ENCODE results near the gene DOCK4.

- no peak for TF ChIP-seq CTCF (IDR thresholded peaks at IDR 0.05; ENCODE audit: control extremely low read depth in 1 of 3, insufficient read depth in 1 of 3, low read depth in 1 of 3, low read length in 3 of 3)
- no peak for TF ChIP-seq MAX (IDR thresholded peaks at IDR 0.05)
- no peak for TF ChIP-seq EZH2 (IDR thresholded peaks at IDR 0.05; ENCODE audit: low read depth, low read length, severe bottlenecking)
- TF ChIP-seq CHD1 (IDR thresholded peaks at IDR 0.05; ENCODE audit: low read depth, low read length): no peak
- no peak for TF ChIP-seq TCF12 (IDR thresholded peaks at IDR 0.05; ENCODE audit: low read depth, low read length)
- no peak for TF ChIP-seq POLR2A (IDR thresholded peaks at IDR 0.05; ENCODE audit: control extremely low read depth in 1 of 2, low read depth in 2 of 2, low read length in 2 of 2)
- TF ChIP-seq, protein P1, sequence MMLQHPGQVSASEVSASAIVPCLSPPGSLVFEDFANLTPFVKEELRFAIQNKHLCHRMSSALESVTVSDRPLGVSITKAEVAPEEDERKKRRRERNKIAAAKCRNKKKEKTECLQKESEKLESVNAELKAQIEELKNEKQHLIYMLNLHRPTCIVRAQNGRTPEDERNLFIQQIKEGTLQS (IDR thresholded peaks at IDR 0.05; ENCODE audit: insufficient read depth, low read depth, low read length): no peak
- no peak for TF ChIP-seq ATF2 (IDR thresholded peaks at IDR 0.05; ENCODE audit: low read length)
- no peak for TF ChIP-seq CHD2 (IDR thresholded peaks at IDR 0.05; ENCODE audit: low read length)
- TF ChIP-seq CEBPB (IDR thresholded peaks at IDR 0.05; ENCODE audit: low read depth, low read length): no peak
- no peak for TF ChIP-seq ZNF274 (IDR thresholded peaks at IDR 0.05; ENCODE audit: borderline replicate concordance, extremely low read depth, low read length)
- TF ChIP-seq JUND (IDR thresholded peaks at IDR 0.05; ENCODE audit: low read length): no peak
- TF ChIP-seq EGR1 (IDR thresholded peaks at IDR 0.05; ENCODE audit: borderline replicate concordance, low read depth, low read length): no peak
- no peak for TF ChIP-seq NRF1 (IDR thresholded peaks at IDR 0.05; ENCODE audit: low read depth, low read length)
Observed at GRCh38 chr7:112122144-112122543, 84.1 kb downstream of the DOCK4 start.

All from H1 (cell line).